HEK293T (cell line): ENCODE results near the gene FCER1G.

ENCODE experiments used
- ARNT ChIP-seq: fragments of 450-650 bp; IDR thresholded peaks from 2 replicates; pipeline ENCODE4 v1.6.1; 2017; ENCODE audit warnings: mild to moderate bottlenecking
- ELF4 ChIP-seq: fragments of 450-650 bp; IDR thresholded peaks from 2 replicates; pipeline ENCODE4 v1.6.1; 2017; ENCODE audit warnings: antibody characterized with exemption
- FOXA1 ChIP-seq: fragments of 450-650 bp; IDR thresholded peaks from 2 replicates; pipeline ENCODE4 v1.6.1; 2016; ENCODE audit warnings: mild to moderate bottlenecking
- FOXK2 ChIP-seq: fragments of 450-650 bp; IDR thresholded peaks from 2 replicates; pipeline ENCODE4 v1.6.1; 2016; ENCODE audit warnings: mild to moderate bottlenecking
- FOXM1 ChIP-seq: fragments of 450-650 bp; IDR thresholded peaks from 2 replicates; pipeline ENCODE4 v1.6.1; 2017; ENCODE audit warnings: mild to moderate bottlenecking, borderline replicate concordance
- SP1 ChIP-seq: fragments of 450-650 bp; IDR thresholded peaks from 2 replicates; pipeline ENCODE4 v1.6.1; 2017
- SUZ12 ChIP-seq: fragments of 450-650 bp; IDR thresholded peaks from 2 replicates; pipeline ENCODE4 v1.6.1; 2016; ENCODE audit warnings: mild to moderate bottlenecking
- ZNF384 ChIP-seq: fragments of 450-650 bp; IDR thresholded peaks from 2 replicates; pipeline ENCODE4 v1.6.1; 2016

- TF ChIP-seq ELF4, result no peak
- TF ChIP-seq SUZ12, result no peak
- no peak for TF ChIP-seq FOXK2
- TF ChIP-seq SP1, result no peak
- TF ChIP-seq FOXM1, result no peak
- no peak for TF ChIP-seq FOXA1
- TF ChIP-seq ARNT, result no peak
- no peak for TF ChIP-seq ZNF384
These were observed 34.5 kb upstream of the FCER1G start for GRCh38 chr1:161180639-161181038.
